HepG2 (cell line): ENCODE results near the gene CEP104. TPM values are rescaled to one million over a fixed set of nuclear protein-coding genes. Genes with fewer than 3 reads are reported as not detected.

Experiments used
- BCL3 ChIP-seq: sonication (generic); formaldehyde crosslinking; IDR thresholded peaks from 2 replicates; pipeline ENCODE4 v1.5.1; 2020; ENCODE audit warnings: mild to moderate bottlenecking, missing genetic modification reagents, moderate library complexity
- KAT2B ChIP-seq: fragments of 150-350 bp; IDR thresholded peaks from 2 replicates; pipeline ENCODE4 v1.6.1; 2014; ENCODE audit warnings: low read depth, low read length, borderline replicate concordance
- KAT7 ChIP-seq: IDR thresholded peaks from 2 replicates; pipeline ENCODE4 v1.6.1; 2018; ENCODE audit warnings: borderline replicate concordance, missing compliant biosample characterization
- KMT2B ChIP-seq: IDR thresholded peaks from 2 replicates; pipeline ENCODE4 v1.6.1; 2016; ENCODE audit warnings: missing genetic modification reagents, missing compliant biosample characterization
- MTA1 ChIP-seq: sonication (generic); formaldehyde crosslinking; IDR thresholded peaks from 2 replicates; pipeline ENCODE4 v1.4.0; 2020; ENCODE audit warnings: missing genetic modification reagents, mild to moderate bottlenecking, borderline replicate concordance
- NFIC ChIP-seq: IDR thresholded peaks from 2 replicates; pipeline ENCODE4 v1.6.1; 2012; ENCODE audit warnings: mild to moderate bottlenecking, low read length, inconsistent platforms
- PLSCR1 ChIP-seq: sonication (generic); formaldehyde crosslinking; IDR thresholded peaks from 2 replicates; pipeline ENCODE4 v1.5.0; 2020; ENCODE audit warnings: missing genetic modification reagents, mild to moderate bottlenecking, borderline replicate concordance
- PRDM4 ChIP-seq: sonication (generic); formaldehyde crosslinking; IDR thresholded peaks from 2 replicates; pipeline ENCODE4 v1.9.0; 2021; ENCODE audit warnings: missing genetic modification reagents, borderline replicate concordance
- SCMH1 ChIP-seq: sonication (generic); formaldehyde crosslinking; IDR thresholded peaks from 2 replicates; pipeline ENCODE4 v1.9.0; 2021; ENCODE audit warnings: missing genetic modification reagents, mild to moderate bottlenecking, borderline replicate concordance
- SKI ChIP-seq: fragments of 450-650 bp; IDR thresholded peaks from one replicate; pipeline ENCODE4 v1.6.1; 2018; ENCODE audit warnings: mild to moderate bottlenecking; ENCODE audit not compliant: partially characterized antibody
- ZBTB43 ChIP-seq: sonication (generic); formaldehyde crosslinking; conservative IDR thresholded peaks from 2 replicates; pipeline ENCODE4 v1.4.0; 2020; ENCODE audit warnings: missing genetic modification reagents
- ZBTB49 ChIP-seq: sonication (generic); formaldehyde crosslinking; IDR thresholded peaks from 2 replicates; pipeline ENCODE4 v1.4.0; 2020; ENCODE audit warnings: missing genetic modification reagents, borderline replicate concordance
- ZKSCAN5 ChIP-seq: sonication (generic); formaldehyde crosslinking; IDR thresholded peaks from 2 replicates; pipeline ENCODE4 v1.5.1; 2020; ENCODE audit warnings: mild to moderate bottlenecking, missing genetic modification reagents
- ZNF431 ChIP-seq: sonication (generic); formaldehyde crosslinking; IDR thresholded peaks from 2 replicates; pipeline ENCODE4 v1.9.0; 2022; ENCODE audit warnings: missing genetic modification reagents, low read depth, mild to moderate bottlenecking, borderline replicate concordance
- ZNF616 ChIP-seq: sonication (generic); formaldehyde crosslinking; IDR thresholded peaks from 2 replicates; pipeline ENCODE4 v1.5.0; 2020; ENCODE audit warnings: low read depth, mild to moderate bottlenecking, missing genetic modification reagents
- ZNF749 ChIP-seq: sonication (generic); formaldehyde crosslinking; IDR thresholded peaks from 2 replicates; pipeline ENCODE4 v1.8.0; 2022; ENCODE audit warnings: mild to moderate bottlenecking, missing genetic modification reagents, moderate library complexity, borderline replicate concordance
- polyA plus RNA-seq, 8 experiments: library from polyadenylated mRNA; depleted of rRNA in 3 of 8; stranded (reverse) in 7 of 8; unstranded in 1 of 8; fragments of >200 nt; fragmentation: Illumina TruSeq in 4 of 8; extraction: Trizol in 4 of 8; gene quantifications; 2 replicates each; pipeline versions ENCODE4 v1.2.1 to v1.2.3, GENCODE V29; 2011 to 2016; ENCODE audit warnings: low read depth in 4 of 8, missing spikeins in 1 of 8, mixed read lengths in 1 of 8; ENCODE audit not compliant: insufficient read depth in 1 of 8
- total RNA-seq, 5 experiments: library from RNA; depleted of rRNA; stranded (reverse); fragments of >200 nt; fragmentation: Illumina TruSeq; extraction: Trizol; gene quantifications; 2 replicates each; pipeline ENCODE4 v1.2.3, GENCODE V29; 2016; ENCODE audit warnings: low read depth in 1 of 5

CEP104 gene
- total and polyA plus RNA-seq, 2 of the 13 experiments (the other 11 are each of a cell fraction or from before 2014, with no cell fraction given) = 20.4 to 30.1 TPM

GRCh38 chr1:3773572-3774275, 83.3 kb downstream of the CEP104 start (continued):
- TF ChIP-seq ZBTB43 (CRISPR knock-in tag) = no peak
- no peak for TF ChIP-seq PRDM4 (CRISPR knock-in tag)
- TF ChIP-seq SCMH1 (CRISPR knock-in tag) = no peak
- TF ChIP-seq KAT2B = no peak
- no peak; the same call in 1 of the 2 replicates for TF ChIP-seq BCL3
- no peak for TF ChIP-seq MTA1 (CRISPR knock-in tag)
- TF ChIP-seq KAT7 = no peak
- no peak for TF ChIP-seq NFIC
- TF ChIP-seq ZNF616 = no peak
- no peak for TF ChIP-seq ZKSCAN5 (CRISPR knock-in tag)
- no peak for TF ChIP-seq ZNF749 (CRISPR knock-in tag)
- no peak for TF ChIP-seq ZNF431 (CRISPR knock-in tag)
- TF ChIP-seq ZBTB49 (CRISPR knock-in tag) = no peak
- no peak for TF ChIP-seq SKI
- TF ChIP-seq PLSCR1 (CRISPR knock-in tag) = no peak
- TF ChIP-seq KMT2B (CRISPR knock-in tag) = no peak
